Left renal cortex interstitium (tissue), 4 donors: ENCODE data around the gene MOV10L1. TPM values are rescaled to one million over a fixed set of nuclear protein-coding genes. Genes with fewer than 3 reads are reported as not detected.
"Not testable (repeated sequence)": the region's sequence is repeated elsewhere in the genome, so short reads cannot be mapped to it uniquely, and the experiment has no call there.

ENCODE experiments used
- DNase-seq, 4 donors: peaks; one replicate each; pipeline ENCODE4 v3.0.0-alpha.2; 2013; ENCODE audit warnings: low read depth in 4 of 4, low spot score in 2 of 4, missing footprints in 1 of 4
- polyA plus RNA-seq, 4 donors: library from polyadenylated mRNA; unstranded; fragments of 120-200 nt; gene quantifications; one replicate each; pipeline ENCODE4 v1.2.1, GENCODE V29; 2013; ENCODE audit not compliant: insufficient read length in 4 of 4

The MOV10L1 gene
- polyA plus RNA-seq, 4 donors, result 0.37 to 1.2 (median 0.86) TPM

GRCh38 chr22:50151571-50152537 is 62.0 kb downstream of the MOV10L1 start:
- DNase-seq, result no peak

GRCh38 chr22:50153056-50153755 is 63.4 kb downstream of the MOV10L1 start:
- no peak for DNase-seq

- DNase-seq, result no peak
These were observed 63.9 kb downstream of the MOV10L1 start for GRCh38 chr22:50153756-50154140.

- DNase-seq, result no peak
These were observed 68.0 kb downstream of the MOV10L1 start for GRCh38 chr22:50157709-50158375.

- DNase-seq, result no peak
These were observed 71.1 kb downstream of the MOV10L1 start for GRCh38 chr22:50160947-50161346.

- no peak for DNase-seq
These were observed 71.9 kb downstream of the MOV10L1 start for GRCh38 chr22:50161508-50162390.

GRCh38 chr22:50162391-50162956 is 72.7 kb downstream of the MOV10L1 start:
- no peak for DNase-seq

- no peak for DNase-seq
These were observed 75.8 kb downstream of the MOV10L1 start for GRCh38 chr22:50165436-50166123.

GRCh38 chr22:50167689-50168489 is 78.1 kb downstream of the MOV10L1 start:
- DNase-seq, result no peak

- not testable (repeated sequence) for DNase-seq
These were observed 78.8 kb downstream of the MOV10L1 start for GRCh38 chr22:50168490-50169180.

- DNase-seq, result no peak
These were observed 79.5 kb downstream of the MOV10L1 start for GRCh38 chr22:50169181-50169759.

- no peak for DNase-seq
These were observed 80.1 kb downstream of the MOV10L1 start for GRCh38 chr22:50169774-50170341.

GRCh38 chr22:50170453-50171318 is 80.9 kb downstream of the MOV10L1 start, which contains the start of gene PANX2:
PANX2 (plus strand) TSS chr22:50170731; CDS start chr22:50170731, 0 bp downstream.
- DNase-seq, result no peak

GRCh38 chr22:50171319-50171964 is 81.6 kb downstream of the MOV10L1 start:
- DNase-seq, result no peak

GRCh38 chr22:50171965-50172421 is 82.2 kb downstream of the MOV10L1 start:
- no peak for DNase-seq
